HG03558 (cell line): ENCODE results near the gene IL13RA2.

Experiments
- ATAC-seq: cut with Tn5 transposase; IDR thresholded peaks from one replicate; pipeline ENCODE4 v1.9.1; 2021; ENCODE audit warnings: moderate number of reproducible peaks; ENCODE audit not compliant: unreplicated experiment; ENCODE audit errors: extremely low read depth

The IL13RA2 gene, protein sequence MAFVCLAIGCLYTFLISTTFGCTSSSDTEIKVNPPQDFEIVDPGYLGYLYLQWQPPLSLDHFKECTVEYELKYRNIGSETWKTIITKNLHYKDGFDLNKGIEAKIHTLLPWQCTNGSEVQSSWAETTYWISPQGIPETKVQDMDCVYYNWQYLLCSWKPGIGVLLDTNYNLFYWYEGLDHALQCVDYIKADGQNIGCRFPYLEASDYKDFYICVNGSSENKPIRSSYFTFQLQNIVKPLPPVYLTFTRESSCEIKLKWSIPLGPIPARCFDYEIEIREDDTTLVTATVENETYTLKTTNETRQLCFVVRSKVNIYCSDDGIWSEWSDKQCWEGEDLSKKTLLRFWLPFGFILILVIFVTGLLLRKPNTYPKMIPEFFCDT

DNA sequence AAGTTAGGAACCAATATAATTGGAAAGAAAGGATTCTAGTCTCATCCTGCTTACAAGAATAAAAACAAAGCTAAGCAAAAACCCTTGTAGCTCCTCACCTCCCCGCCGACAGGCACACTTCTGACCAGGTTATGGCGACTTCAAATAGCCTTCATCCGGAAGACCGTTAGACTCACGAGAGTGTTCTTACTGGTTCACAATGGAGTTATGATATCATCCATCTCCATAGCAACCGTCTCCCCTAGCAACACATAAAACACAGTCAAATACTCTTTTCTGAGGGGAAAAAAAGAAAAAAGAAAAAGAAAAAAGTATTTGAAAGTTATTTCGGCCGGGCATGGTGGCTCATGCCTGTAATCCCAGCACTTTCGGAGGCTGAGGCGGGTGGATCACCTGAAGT is at the start of gene IL13RA2:
TSS of gene IL13RA2 (minus strand) at position 162 of the 400 bp plus-strand sequence. CDS start 347 bp downstream, outside the sequence.
- ATAC-seq: no peak

DNA sequence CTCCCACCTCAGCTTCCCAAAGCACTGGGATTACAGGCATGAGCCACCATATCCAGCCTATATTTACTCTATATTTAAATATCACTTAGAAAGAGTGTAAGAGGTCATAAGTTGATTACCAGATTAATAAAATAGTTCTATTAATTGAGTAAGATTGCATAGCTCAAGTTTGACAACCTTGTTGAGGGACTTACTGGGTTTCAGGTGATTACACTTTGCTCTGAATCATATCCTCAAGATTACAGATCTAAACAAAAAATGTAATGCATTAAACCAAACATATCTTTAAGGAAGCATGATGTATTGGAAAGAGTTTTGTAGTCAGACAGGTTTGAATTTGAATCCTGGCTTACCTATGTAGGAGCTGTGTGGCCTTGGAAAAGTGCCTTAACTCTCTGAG is 47.9 kb upstream of the IL13RA2 start:
- no peak for ATAC-seq

DNA sequence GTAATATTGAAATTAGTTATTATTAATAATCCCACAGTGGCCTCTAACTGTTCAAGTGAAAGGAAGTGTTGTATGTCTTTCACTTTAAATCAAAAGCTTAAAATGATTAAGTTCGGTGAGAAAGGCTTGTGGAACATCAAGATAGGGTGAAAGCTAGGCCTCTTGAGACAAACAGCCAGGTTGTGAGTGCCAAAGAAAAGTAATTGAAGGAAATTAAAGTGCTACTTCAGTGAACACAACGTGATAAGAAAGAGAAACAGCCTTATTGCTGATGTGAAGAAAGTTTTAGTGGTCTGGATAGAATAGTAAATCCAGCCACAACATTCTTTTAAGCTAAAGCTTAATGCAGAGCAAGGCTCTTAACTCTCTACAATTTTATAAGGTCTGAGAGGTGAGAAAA is 42.6 kb upstream of the IL13RA2 start:
- ATAC-seq: no peak

DNA sequence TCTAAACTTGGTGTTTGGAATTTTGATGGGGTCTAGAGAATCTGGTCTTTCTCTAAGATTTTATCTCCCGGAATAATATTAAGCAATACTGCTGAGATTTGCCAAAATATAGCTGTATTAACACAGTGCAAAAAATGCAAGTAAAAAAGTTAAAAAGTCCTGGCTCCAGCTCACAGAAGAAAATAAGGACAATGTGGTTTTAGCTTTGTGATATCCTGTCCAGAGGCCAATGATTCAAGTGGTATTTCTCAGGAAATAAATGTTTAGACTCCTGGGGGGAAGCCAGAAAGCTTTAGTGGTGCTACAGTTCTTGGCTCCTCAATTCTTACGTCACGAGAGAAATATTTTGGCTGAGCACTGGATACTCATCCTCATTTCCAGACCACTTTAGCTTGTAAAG is 40.9 kb upstream of the IL13RA2 start:
- no peak for ATAC-seq

DNA sequence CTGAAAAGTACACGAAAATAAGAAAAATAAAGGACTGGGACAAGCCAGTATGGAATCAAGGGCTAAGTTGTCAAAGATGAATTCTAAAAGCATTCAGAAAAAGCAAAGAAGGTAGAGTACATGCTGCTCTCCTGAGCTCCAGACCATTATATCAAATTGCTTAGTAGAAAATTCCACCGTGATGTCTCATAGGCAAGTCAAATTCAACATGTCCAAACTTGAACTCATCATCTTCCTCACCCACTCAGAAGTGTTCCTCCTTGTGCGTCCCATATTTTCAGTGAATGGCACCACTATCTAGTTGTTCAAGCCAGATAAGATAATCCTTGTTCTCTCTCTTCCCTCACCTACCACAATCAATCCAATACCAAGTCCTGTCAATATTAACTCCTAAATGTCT is 37.5 kb upstream of the IL13RA2 start:
- ATAC-seq: no peak

DNA sequence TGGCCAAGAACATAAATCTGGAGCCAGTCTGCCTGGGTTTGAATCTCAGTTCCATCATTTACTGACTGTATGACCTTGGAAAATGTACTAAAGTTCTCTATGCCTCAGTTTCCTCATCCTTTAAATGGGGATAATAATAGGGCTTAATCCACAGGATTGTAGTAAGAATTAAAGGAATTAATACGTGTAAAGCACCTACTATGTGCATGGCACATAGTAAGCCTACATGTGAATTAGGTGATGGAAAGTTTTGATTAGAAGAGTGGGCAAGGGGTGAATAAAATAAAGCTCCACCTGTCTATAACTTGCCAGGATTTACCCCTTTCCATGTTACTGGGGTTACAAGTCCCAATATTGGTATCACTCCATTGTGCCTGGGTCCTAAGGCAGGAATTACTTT is 35.8 kb upstream of the IL13RA2 start:
- no peak for ATAC-seq

DNA sequence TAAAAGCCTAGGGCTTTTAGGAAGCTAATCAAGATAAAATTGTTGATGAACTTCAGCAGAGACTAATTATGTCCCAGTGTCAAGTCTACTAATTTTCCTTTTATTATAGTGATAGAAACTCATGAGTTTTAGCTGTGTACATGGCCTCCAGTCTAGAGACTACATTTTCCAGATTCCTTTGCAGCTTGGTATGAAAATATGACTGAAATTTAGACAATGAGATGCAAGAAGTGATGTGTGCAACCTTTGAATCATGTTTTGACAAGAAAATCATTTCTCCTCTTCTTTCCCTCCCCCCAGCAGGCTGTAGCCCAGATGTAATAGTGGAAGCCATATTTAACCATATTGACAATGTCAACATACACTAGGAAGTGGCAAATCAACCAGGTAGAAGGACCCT is 30.3 kb upstream of the IL13RA2 start:
- ATAC-seq: no peak

DNA sequence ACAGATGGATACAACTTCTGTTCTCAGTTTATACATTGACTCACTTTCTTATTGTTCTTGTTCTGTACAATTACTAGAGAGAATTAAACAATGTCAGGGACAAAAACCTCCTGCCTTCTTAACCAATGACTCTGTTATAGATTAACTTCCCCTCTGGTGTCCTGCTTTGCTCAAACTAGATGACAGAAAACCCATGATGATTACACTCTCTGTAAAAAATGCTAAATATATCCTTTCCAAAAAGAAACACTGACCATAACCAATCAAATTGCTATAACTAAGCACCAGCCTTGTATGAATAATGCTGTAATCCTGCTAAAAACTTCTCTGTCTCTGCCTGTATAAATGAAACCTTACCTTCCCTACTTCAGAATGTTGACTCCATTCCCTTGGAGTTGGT is 29.8 kb upstream of the IL13RA2 start:
- no peak for ATAC-seq

DNA sequence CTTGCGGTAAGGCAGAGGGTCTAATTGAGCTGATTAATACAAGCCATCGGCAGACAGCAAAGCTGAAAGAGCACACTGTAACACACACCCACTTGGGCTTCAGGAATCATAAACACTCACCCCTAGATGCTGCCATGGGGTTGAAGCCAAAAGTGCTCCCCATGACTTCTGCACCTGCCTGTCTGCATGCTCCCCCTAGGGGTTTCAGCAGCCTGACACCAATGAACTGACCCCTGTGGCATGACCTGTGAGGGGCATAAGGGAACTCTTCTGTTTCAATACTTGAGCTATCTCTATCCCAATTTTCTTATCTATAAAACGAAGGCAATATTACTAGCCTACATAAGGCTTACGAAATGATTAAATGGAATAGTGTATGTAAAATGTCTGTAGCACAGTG is 23.0 kb upstream of the IL13RA2 start:
- ATAC-seq: no peak

DNA sequence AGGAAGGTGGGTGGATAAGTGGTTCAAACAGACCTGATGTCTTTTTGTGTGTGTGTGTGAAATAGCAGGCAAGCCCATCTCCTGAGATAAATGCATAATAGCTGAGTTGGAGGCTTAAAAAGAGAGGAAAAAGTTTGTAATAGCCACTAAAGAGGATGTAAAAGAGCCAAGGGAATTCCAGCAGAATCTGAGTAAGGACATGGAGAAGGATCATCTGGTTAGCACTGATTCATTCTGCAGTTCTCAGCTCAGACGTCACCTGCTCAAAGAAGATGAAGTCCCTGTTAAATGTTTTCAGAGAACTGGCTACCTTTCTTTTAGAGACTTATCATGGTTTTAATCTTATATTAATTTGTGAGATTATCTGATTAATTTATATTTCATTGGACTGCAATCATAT is 21.0 kb upstream of the IL13RA2 start:
- ATAC-seq: no peak

DNA sequence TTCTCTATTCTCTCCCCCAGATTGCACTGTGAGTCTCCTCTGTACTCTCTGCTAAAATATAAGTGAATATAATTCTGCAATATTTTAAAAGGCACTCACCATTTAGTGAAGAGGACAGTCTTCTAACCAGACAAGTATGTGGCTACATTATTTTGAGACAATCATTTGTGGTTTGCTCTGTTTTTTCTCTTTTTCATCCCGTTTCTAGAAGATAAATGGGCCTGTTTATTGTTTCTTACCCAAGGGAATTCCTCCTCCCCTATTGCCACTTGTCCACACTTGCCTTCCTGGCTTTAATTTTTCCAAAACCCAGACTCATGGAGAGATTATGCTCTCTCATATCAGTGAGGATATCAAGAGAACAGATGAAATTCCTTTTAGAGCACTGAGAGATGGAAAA is 18.6 kb upstream of the IL13RA2 start:
- no peak for ATAC-seq

DNA sequence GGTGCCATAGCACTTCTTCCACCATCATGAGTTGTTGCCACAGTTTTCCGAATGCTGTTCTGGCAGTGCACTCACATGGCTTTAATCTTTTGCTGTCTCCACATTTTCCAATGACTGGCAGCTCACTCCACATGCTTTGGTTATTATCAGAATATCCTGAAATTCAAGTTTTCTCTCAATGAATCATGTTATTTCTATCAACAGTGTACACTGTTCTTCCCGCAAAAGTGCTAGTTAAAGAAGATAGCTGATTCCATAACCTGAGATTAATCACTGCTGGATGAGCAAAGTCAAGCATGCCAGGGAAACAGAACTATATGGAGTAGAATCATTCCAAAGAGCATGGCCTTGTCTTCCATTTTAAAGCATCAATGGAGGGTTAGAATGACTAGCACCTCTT is 14.6 kb upstream of the IL13RA2 start:
- ATAC-seq: no peak

DNA sequence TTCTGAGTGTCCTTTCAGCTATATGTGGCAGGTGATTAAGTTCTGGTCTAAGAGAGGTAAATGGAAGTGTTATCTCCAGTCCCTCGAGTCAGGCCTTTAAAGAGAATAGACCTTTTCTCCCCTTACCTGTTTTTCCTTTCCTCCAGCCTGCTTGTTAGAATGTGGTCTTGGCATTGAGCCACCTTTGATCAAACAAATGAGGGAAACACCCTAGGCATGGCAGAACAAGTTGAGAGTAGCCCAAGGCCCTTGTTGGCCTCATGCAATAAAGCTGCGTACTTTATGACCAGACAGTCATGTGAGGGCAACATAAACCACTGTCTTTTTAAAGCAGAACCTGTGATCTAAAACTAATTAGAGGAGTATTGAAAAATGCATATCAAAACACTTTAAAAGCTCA is 13.2 kb upstream of the IL13RA2 start:
- no peak for ATAC-seq

DNA sequence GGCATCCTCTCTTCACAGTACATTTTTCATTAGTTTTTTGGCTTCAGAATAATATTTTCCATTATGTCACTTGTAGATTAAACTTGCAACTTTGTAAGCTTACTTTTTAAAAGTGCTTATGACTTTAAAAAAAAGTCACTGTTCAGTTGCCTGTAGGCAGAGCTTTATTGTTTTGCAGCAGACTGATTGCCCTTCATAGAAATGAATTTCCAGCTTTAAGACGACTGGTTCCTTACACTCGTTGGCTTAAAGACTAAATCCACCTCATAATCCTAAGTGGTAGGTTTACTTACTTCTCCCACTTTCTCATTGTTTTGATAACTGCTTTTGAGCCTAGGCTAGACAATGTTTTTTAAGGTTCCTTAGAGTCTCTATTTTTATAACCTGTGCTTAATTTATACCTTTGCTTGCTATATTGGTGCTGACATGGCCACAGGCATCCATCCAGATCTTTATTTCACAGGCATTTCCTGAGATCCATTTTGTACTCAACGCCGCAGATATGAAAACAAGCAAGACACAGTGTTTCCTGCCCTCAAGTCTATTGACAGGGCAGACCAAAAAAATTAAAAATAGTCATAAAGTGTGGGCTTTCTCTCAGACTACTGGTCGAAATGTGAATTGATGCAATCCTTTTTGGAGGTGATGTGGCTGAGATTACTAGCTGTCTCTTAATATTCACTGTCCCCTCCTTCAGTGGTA is 12.6 kb upstream of the IL13RA2 start:
- no peak for ATAC-seq

DNA sequence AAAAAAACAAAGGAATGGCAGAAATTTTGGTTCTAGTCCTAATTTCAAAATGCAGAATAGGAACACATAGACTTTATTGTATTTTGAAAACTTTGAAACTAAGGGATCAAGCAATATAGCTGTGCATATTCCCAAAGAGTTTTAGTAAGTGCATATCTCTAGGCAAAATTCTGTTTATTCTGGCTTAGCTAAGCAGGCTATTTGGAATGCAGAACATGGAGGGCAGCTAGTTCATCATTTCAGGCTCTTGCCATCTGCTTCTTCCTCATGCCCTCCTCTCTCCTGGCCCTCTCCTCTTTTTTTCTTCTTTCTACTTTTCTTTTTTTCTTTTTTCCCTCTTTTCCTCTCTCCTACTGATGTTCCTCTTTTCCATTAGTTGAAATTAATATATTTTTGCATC is 12.0 kb upstream of the IL13RA2 start:
- no peak for ATAC-seq

DNA sequence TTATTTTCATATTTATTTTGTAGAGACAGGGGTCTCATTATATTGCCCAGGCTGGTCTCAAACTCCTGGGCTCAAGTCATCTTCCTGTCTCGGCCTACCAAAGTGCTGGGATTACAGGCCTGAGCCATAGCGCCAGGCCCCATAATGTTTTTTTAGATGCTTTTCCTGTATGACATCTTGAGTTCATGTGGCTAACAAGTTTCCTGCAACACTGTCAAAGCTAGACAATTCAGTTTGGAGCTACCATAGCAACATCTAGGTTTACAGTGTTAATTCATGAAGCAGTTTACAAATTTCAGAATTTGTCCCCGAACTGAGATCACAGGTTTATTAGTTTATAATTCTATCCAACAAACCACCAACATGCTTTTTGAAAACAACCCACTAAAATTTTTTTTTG is 6.4 kb upstream of the IL13RA2 start:
- ATAC-seq: no peak

DNA sequence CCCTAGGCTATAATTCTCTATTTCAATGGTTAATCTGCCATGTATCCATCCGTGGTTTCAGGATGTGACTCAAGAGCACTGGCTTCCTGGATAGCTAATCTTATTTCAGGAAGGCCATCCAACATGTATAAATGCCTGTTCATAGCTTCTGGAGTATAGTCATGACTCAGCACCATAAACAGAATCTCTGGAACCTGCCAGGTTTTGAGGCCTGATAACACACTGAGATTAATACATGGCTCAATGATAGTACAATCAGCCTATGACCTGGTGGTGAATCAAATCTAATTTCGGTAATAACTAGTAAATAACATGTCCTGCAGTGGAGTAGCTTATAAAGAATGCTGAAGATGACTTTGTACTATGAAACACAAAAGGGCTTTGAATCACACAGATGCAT is 5.7 kb upstream of the IL13RA2 start:
- ATAC-seq: no peak

DNA sequence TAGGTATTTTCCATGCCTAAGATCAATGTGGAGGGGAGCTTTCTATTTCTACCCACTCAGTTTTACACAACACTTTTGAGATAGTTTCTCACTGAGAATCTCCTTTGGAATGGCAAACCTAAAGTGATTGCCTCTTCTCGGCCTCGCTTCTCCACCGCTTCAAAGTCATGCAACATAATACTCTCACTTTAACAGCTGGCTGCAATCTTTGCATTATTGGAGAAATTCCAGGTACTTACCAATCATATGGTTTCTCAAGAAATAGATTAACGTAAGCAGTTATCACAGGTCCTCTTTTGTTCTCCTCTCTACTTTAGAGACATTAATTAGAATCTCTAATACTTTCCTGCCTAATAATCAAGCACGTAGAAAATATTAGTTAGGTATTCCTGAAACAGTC is 3.7 kb upstream of the IL13RA2 start:
- ATAC-seq: no peak

DNA sequence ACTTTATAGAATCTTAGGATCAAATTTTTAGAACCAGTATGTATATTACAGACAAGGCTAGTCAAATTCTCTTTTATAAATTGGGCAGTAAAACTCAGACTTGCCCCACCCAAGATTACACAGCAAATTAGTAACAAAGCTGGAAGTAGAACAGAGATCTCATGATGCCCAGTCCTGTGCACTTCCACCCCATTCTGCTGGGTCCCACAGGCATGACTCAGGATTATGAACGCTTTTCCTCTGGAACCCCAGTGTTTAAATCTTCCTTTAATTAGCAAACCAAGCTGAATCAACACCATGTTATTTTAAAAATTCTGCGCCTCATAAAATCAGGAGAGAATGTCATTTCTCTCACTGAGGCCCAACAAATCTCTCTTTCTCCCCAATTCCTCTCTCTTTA is 1.5 kb upstream of the IL13RA2 start:
- ATAC-seq: no peak

DNA sequence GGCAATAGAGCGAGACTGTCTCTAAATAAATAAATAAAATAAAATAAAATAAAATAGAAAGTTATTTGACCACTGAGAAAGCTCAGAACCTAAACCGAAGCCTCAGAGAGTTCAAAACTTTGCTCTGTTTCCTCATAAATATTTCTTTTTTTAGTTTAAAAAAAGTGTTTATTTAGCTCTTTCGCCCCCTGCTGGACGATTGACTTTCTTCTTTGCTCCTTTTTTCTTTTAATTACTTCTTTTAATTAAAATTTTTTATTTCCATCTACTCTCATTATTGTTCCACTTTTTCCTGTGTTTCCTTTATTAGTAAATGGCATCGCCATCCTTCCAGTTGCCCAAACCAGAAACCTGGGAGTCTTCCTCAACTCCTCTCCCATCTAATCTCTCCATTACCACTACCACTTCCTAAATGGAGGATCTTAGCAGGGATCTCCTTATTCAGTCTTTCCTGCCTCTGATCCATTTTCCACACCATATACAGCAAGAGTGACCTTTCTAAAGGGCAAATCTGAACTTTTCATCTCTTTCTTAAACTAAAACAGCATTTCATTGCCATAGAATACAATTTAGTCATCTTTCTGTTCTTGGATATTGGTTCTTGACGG is 728 bp upstream of the IL13RA2 start:
- no peak for ATAC-seq

DNA sequence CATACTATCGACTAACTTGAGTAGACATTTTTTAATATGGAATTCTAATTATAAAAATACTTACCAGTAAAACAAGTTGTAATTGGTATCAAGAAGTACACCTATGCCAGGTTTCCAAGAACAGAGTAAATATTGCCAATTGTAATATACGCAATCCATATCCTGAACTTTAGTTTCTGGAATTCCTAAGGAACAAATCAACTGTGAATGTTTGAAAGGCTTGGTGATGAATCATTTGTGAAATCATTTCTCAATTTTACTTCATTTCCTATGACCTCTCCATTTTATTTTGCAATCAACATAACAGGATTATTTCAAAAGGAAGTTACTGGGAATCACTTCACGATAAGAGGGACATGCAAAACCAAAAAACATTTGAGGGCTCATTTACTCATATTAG is 3.7 kb downstream of the IL13RA2 start:
- no peak for ATAC-seq

DNA sequence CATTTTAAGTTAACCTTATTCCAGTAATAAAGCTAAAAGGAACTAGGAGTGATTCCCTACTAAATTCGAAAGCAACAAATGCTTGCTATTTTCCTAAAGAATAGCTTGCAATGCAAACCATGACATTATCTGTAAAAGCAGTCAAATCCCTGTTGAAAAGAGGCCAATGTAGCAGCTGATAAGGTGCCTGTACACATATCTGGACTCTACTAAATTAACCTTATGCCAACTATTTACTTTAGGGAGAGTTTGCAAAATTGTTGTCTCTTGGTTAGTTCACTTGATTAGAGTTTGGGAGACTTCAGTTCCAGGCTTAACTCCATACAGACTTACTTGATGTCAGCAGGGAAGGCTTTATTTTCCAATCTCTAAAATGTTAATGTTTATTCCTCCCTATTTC is 6.0 kb downstream of the IL13RA2 start:
- ATAC-seq: no peak
